IMR-90 (cell line): Measurements from ENCODE around the gene SIM2.

ENCODE experiments used
- NFE2L2 ChIP-seq: fragments of 150-350 bp; IDR thresholded peaks from 2 replicates; pipeline ENCODE4 v1.6.1; 2016; ENCODE audit warnings: low read depth, mild to moderate bottlenecking, low read length
- TF ChIP-seq, protein P1 (sequence below): conservative IDR thresholded peaks from 2 replicates; pipeline ENCODE4 v1.5.1; 2012; ENCODE audit warnings: mild to moderate bottlenecking, low read depth, low read length, improper control_type of control experiment

DNA sequence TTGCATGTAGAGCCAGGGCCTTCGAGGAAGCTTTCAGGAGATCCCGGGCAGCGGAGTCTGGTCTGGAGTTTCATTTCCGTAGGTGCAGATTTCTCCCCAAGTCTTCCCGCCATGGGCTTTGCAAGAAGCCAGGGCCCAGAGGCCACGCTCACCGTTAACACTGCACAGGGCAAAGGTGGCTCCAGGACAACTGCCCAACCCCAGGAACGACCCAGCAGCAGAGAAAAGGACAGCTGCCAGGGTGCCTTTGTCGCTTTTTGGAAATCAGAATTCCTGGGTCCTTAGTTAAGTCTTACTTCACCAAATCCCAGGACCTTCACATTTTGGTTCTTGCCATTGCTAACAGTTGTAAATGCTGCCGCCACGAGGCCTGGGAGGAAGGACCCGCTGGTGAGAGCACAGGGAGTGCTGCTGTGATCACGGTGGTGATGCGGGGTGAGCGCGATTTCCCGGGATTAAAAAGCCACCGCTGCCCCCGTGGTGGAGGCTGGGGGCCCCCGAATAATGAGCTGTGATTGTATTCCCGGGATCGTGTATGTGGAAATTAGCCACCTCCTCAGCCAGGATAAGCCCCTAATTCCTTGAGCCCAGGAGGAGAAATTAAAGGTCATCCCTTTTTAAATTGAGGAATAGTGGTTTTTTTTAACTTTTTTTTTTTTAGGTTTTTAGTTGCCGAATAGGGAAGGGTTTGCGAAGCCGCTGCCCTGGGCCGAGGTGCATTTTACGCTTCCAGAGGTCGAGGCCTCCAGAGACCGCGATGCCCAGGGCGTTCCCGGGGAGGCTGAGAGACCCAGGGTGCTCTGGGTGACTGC lies 8.2 kb downstream of the SIM2 start:
- TF ChIP-seq, protein P1, sequence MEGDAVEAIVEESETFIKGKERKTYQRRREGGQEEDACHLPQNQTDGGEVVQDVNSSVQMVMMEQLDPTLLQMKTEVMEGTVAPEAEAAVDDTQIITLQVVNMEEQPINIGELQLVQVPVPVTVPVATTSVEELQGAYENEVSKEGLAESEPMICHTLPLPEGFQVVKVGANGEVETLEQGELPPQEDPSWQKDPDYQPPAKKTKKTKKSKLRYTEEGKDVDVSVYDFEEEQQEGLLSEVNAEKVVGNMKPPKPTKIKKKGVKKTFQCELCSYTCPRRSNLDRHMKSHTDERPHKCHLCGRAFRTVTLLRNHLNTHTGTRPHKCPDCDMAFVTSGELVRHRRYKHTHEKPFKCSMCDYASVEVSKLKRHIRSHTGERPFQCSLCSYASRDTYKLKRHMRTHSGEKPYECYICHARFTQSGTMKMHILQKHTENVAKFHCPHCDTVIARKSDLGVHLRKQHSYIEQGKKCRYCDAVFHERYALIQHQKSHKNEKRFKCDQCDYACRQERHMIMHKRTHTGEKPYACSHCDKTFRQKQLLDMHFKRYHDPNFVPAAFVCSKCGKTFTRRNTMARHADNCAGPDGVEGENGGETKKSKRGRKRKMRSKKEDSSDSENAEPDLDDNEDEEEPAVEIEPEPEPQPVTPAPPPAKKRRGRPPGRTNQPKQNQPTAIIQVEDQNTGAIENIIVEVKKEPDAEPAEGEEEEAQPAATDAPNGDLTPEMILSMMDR = no peak
- no peak for TF ChIP-seq NFE2L2
